Glomerular endothelial cell (primary cell): Measurements from ENCODE around the gene TP73. TPM values are rescaled to one million over a fixed set of nuclear protein-coding genes. Genes with fewer than 3 reads are reported as not detected.
A peak's percentile ranks its signal among the peaks of the same experiment; 100 is the strongest.

Experiments used
- DNase-seq: peaks from one replicate; pipeline ENCODE4 v3.0.0-alpha.2; 2011; ENCODE audit warnings: low read depth, low spot score; ENCODE audit errors: extremely low read depth
- total RNA-seq: library from RNA; depleted of rRNA; stranded (reverse); fragments of >200 nt; gene quantifications from 2 replicates; pipeline ENCODE4 v1.2.3, GENCODE V29; 2015

Gene TP73
- total RNA-seq, 1 donor from 2014 or later = 0.88 TPM

DNA sequence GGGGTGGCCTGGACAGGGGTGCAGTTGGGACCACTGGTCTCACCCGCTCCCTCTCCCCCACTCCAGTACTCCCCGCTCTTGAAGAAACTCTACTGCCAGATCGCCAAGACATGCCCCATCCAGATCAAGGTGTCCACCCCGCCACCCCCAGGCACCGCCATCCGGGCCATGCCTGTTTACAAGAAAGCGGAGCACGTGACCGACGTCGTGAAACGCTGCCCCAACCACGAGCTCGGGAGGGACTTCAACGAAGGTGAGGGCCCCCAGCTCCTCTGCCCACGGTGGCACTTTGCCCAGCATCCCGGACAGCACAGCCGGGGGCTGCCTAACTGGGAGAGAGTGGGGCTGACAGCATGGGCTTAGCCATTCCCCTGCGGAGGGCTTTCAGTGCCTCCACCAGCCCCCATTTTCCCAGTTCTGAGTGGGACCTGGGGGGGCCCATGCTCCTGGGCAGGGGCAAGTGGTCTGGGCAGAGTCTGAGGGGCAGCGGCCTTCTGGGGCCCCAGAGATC is 69.7 kb downstream of the TP73 start:
- no peak for DNase-seq

DNA sequence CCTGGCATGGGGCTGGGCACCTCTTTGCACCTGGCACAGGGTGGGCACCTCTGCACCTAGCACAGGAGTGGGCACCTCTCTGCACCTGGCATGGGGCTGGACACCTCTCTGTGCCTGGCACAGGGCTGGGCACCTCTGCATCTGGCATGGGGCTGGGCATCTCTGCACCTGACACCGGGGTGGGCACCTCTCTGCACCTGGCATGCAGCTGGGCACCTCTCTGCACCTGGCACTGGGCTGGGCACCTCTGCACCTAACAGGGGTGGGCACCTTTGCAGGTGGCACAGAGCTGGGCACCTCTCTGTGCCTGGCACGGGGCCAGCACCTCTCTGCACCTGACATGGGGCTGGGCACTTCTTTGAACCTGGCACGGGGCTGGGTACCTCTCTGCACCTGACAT is 70.5 kb downstream of the TP73 start:
- no peak for DNase-seq

DNA sequence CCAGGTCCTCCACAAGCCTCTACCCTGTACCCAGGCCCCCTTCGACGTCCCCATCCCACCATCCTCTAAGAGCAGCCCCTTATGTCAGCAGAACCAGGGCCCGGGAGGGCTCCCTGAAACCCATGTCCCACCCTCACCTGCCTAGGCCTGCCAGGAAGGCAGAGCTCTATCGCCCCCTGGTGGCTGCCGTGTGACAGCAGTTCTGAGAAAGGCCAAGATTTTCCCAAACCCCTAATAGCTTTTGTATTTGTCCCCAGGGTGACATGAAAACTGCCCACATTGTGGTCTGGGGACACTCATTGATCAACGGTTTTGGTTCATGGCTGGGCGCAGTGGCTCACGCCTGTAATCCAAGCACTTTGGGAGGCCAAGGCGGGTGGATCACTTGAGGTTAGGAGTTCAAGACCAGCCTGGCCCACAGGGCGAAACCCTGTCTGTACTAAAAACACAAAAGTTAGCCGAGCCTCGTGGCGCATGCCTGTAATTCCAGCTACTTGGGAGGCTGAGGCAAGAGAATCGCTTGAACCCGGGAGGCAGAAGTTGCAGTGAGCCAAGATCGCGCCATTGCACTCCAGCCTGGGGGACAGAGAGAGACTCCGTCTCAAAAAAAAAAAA is 72.2 kb downstream of the TP73 start:
- DNase-seq = peak; percentile 10

DNA sequence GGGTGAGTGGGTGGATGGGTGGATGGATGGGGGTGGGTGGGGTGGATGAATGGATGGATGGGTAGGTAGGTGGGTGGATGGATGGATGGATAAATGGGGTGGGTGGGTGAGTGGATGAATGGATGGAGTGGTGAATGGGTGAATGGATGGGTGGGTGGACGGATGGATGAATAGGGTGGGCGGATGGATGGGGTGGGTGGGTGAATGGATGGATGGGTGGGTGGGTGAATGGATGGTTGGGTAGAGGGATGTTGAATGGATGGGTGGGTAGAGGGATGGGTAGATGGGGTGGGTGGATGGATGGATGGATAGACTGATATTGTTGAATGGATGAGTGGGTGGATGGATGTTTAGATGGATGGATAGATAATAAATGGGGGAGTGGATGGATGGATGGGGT is 73.0 kb downstream of the TP73 start:
- DNase-seq = no peak

DNA sequence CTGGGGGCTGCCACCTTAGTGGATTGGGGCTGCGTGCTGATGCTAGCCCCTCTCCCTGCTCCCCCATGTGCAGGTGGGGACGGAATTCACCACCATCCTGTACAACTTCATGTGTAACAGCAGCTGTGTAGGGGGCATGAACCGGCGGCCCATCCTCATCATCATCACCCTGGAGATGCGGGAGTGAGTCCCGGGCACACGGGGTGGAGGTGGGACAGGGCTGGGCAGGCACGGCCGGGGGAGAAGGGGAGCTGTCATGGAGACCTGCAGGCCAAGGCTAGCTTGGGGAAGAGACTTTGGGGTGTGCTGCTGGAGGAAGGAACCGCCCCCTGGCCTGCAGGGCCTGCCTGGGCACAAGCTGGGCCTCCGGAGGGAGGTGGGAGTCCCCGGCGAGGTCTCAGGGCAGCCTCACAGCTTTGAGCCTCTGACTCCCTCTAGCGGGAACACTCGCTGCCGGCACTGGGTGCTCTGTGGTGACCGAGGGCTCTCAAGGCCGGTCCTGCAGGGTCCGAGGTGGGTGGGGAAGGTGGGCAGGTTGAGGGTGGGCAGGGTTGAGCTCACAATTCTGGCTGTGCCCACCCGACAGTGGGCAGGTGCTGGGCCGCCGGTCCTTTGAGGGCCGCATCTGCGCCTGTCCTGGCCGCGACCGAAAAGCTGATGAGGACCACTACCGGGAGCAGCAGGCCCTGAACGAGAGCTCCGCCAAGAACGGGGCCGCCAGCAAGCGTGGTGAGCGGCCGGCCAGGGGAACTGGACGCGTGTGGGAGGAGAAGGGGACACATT is 74.9 kb downstream of the TP73 start:
- no peak for DNase-seq

DNA sequence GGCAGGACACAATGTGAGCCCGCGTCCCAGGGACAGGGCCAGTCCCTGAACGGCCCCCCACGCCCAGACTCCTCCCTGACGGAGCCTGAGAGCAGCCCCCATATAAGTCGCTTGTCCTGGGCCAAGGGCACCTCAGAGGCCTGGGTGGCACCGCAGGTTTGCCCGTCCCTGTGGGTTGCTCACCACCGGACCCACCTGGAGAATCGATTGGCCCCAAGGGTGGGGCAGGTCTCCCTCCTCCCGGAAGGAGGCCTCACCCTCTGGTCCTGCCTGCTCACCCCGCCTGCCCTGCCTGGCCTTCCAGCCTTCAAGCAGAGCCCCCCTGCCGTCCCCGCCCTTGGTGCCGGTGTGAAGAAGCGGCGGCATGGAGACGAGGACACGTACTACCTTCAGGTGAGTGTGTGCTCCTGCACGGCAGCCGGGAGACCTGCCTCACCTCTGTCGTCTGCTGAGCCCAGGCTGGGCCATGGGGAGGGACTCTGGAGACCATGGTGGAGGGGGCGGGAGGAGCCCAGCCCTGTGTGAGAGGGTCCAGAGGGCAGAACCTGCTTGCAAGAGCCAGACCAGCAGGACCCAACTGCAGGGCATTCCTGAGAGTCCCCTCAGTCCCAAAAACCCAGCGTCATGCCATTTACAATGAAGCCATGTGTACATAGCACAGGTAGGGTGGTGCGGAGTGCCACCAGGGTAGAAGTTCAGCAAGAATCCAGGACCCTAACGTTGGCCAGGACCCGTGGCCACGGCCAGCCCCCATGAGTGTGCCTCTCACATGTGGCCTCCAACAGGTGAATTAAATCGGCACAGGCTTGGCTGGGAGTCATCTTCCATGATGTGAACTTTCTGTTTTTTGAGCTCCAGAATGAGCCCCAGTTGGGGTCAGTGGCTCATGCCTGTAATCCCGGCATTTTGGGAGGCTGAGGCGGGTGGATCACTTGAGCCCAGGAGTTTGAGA is 75.8 kb downstream of the TP73 start:
- no peak for DNase-seq

DNA sequence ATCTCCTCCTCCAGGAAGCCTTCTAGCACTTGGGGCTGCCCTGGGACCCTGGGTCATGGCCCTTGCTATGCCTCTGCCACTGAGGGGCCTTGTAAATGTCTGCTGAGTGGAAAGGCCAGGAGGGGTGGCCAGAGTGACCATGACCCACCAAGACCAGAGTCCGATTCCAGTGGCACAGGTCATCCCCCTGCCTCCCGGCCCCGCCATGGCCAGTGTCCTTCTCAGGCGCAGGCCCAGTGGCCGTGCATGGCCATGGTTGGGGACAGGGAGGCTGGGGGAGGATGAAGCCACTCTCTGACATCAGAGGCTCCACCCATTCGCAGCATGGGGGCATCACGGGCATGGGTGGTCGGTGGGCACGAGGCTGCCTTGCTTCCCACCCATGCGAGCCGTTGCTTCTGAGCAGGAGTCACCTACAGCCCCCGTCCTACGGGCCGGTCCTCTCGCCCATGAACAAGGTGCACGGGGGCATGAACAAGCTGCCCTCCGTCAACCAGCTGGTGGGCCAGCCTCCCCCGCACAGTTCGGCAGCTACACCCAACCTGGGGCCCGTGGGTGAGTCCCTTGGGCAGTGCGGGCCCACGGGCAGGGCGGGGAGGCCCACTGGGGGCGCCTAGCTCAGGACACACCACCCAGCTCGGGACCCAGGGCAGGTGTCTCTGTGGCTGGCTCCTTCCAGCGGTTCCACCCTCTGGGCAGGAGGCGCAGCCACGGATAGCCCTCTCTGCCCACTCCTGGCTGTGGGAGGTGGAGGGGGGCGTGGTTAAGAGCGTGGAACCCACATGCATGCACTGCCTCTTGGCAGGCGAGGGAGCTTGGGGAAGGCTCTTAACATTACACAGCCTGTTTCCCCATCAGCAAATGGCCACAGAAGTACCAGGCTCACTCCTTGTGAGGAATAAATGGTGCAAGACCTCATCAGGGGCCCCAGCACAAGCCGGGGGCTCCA is 77.6 kb downstream of the TP73 start:
- no peak for DNase-seq

DNA sequence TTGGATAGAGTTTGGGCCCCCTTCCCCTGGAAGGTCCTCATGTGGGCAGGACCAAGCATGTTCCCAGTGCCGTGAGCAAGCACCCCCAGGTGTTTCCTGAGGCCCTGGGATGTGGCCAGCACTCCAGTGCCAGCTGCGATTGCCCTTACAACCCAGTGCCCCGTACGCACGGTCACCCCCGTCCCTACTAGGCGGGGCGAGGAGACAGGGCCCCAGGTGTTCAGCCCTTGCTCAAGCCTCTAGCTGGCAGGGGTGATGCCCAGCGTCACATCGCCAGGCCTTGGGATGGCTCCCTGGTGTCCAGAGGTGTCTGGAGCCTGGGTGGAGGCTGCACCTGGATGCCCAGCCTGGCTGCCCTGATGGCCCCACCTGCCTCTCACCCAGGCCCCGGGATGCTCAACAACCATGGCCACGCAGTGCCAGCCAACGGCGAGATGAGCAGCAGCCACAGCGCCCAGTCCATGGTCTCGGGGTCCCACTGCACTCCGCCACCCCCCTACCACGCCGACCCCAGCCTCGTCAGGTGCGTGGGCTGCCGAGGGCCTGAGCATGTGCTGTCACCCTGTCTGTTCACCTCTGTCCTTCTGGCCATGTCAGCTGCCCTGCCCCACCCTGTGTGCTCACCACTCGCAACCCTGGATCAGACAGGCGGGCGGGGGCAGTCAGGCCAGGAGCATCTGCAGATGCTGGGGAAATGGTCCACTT is 78.4 kb downstream of the TP73 start:
- no peak for DNase-seq

DNA sequence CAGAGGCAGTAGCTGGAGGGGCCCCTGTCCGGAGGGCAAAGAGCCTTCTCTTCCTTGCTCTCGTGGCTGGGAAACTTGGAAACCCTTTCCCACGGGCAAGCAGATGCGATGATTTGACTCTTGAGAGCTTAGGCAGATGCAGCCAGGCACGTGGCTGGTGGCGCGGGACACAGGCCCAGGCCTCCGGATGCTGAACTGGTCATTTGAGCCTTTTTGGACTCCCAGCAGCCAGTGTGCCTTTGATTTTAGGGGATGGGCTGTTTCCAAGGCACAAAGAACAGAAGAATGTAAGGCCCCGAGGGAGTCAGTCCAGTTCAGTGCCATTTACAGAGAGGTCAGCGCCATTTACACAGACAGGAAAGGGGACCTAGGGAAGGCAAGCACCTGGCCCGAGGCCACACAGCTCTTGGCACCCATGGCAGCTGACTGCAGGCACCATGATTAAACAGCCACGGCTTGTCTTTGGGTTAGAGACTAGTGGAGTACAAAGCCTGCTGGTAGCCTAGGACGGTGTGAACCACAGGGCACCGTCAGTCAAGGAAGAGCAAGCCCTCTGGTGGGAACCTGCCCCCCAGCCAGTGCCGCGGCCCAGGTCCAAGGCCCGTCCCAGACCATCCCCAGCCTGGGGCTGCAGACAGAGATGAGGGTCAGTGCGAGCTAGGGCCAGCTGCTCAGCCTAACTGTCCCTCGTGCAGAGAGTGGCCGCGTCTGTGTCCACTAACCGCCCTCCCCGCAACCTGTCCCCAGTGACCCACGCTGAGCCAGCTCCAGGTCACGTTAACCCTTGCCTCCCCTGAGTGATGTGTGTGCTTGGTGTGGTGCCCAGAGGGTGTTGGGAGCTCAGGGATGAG is 79.5 kb downstream of the TP73 start:
- no peak for DNase-seq

DNA sequence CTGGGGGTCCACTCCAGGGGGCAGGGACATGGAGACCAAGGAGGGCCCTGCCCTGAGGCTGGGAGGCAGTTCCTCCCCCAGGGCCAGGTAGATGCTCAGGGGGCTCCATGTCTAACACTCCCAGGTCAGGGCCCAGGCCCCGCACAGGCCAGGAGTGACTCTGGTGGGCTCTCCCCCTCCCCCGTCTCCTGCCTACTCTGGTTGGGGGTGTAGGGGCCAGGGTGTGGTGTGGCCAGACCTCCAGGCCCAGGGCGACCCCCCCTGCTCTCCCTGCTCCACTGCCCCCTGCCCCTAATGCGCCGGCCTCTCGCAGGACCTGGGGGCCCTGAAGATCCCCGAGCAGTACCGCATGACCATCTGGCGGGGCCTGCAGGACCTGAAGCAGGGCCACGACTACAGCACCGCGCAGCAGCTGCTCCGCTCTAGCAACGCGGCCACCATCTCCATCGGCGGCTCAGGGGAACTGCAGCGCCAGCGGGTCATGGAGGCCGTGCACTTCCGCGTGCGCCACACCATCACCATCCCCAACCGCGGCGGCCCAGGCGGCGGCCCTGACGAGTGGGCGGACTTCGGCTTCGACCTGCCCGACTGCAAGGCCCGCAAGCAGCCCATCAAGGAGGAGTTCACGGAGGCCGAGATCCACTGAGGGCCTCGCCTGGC is 80.2 kb downstream of the TP73 start:
- DNase-seq = no peak

DNA sequence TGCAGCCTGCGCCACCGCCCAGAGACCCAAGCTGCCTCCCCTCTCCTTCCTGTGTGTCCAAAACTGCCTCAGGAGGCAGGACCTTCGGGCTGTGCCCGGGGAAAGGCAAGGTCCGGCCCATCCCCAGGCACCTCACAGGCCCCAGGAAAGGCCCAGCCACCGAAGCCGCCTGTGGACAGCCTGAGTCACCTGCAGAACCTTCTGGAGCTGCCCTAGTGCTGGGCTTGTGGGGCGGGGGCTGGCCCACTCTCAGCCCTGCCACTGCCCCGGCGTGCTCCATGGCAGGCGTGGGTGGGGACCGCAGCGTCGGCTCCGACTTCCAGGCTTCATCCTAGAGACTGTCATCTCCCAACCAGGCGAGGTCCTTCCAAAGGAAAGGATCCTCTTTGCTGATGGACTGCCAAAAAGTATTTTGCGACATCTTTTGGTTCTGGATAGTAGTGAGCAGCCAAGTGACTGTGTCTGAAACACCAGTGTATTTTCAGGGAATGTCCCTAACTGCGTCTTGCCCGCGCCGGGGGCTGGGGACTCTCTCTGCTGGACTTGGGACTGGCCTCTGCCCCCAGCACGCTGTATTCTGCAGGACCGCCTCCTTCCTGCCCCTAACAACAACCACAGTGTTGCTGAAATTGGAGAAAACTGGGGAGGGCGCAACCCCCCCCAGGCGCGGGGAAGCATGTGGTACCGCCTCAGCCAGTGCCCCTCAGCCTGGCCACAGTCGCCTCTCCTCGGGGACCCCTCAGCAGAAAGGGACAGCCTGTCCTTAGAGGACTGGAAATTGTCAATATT is 81.0 kb downstream of the TP73 start:
- DNase-seq = no peak

DNA sequence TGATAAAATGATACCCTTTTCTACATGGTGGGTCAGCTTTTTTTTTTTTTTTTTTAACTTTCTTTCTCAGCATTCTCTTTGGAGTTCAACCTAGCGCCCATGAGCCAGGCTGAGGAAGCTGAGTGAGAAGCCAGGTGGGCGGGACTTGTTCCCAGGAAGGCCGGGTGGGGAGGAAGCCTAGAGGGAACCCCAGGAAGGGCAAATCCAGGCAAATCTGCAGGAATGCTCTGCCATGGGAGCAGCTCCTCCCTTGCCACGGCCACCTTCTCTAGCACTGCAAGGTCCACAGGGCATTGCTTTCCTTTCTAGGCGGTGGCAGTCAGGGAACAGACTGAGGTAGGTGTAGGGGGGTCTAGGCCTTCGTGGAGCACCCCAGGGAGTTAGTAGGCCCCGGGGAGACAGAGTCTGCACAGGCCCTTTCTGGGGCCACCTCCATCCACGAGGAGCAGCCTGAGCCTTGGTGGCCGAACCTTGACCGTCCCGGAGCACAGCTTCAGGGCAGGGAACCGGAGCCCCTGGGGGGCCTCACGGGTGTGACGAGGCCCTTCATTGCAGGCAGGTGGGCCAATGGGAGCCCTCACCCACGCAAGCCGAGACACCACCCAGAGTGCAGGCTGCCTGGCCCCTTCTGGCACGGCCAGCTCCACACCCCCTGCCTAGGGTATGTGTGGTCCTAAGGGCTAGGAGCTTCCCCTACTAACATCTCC is 81.7 kb downstream of the TP73 start:
- DNase-seq = no peak

DNA sequence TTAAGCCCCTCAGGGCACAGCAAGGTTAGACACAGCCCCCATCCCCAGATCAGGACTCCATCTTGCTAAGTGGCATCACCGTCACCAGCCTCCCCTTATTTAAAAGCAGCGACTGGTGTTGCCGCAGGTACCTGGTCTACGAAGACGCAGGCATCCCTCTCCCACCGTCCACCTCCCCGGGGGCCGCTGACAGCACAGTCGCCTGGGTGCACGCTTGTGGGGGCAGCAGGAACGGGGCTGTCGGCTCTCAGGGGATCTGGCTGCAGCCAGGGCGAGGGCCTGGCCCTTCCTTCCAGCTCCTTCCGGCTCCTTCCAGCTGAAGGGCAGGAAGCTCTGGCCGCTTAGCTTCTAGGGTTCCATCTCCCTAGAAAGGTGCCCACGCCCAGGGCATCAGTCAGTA is 82.3 kb downstream of the TP73 start:
- no peak for DNase-seq

DNA sequence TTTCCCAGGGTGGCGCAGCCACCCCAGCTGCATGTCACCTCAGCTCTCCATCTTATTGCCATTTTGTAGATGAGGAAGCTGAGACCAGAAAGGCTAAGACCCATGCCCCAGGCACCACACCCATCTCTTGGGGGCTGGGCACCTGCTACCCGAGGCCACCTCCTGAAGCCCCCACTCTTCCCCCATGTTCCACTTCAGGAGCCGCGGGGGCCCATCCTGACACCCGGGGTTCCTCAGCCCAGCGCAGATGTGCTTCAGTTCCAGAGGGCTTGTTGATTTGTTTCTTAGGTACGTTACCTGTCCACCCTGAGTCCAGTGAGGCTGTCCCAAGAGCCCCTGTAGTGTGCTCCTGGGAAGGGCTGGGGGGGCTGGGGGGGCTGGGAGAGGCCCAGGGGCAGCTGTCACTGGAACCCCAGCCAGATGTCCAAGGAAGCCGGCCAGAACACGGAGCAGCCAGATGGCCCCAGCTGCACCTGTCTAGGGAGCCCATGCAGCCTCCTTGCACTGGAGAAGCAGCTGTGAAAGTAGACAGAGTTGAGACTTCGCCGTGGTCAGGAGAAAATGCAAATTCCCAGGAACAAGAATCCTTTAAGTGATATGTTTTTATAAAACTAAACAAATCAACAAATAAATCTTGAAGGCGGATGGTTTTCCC is 82.8 kb downstream of the TP73 start:
- no peak for DNase-seq

DNA sequence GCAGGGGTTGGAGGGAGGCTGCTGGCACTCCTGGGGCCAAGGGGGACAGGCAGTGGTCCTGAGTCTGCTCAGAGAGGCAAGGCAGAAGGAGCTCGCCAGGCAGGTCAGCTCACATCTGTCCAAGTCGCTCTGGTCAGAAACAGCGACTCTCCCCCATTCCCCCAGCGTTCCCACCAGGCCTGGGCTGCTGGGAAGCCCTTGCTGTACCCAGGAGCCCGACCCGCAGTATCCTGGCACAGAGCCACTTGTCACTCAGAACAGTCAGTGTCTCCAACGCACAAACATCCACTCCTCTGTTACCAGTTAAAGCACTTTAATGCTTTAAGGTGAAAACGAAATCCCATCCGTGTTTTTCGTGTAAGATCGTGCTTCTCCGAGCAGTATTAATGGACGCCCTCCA is 83.4 kb downstream of the TP73 start:
- DNase-seq = no peak

DNA sequence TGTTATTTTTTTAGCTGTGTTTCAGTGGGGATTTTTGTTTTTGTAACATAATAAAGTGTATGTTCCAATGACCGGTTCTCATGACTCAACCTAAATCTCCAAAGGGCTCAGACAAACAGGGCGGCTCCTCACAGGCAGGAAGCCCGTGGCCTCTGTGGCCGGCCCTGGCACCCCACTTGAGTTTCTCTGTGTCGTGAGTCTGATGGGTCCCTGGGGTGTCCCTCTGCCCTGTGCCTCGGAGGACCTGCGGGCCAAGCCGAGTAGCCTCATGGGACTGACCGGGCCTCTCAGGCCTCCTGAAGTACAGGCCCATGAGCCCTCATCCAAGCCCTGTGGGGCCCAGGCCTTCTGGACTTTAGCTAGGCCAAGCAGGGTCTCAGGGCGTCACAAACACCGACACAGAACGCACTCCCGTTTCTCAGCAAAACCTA is 83.8 kb downstream of the TP73 start:
- DNase-seq = no peak
